Urinary bladder (tissue), 4 donors: ENCODE results near the gene TANC1. TPM values are rescaled to one million over a fixed set of nuclear protein-coding genes. Genes with fewer than 3 reads are reported as not detected.
"Not testable (repeated sequence)": the region's sequence is repeated elsewhere in the genome, so short reads cannot be mapped to it uniquely, and the experiment has no call there.

ENCODE experiments used
- DNase-seq: peaks from one replicate; pipeline ENCODE4 v3.0.0-alpha.2; 2015; ENCODE audit errors: extremely low spot score
- H3K27ac ChIP-seq: one replicate; pipeline ENCODE4 v1.5.1; 2013; ENCODE audit warnings: low read depth, mild to moderate bottlenecking, moderate library complexity
- H3K36me3 ChIP-seq: one replicate; pipeline ENCODE4 v1.6.1; 2013; ENCODE audit warnings: mild to moderate bottlenecking, moderate library complexity; ENCODE audit not compliant: insufficient read depth
- H3K4me1 ChIP-seq: one replicate; pipeline ENCODE4 v1.6.1; 2013; ENCODE audit warnings: mild to moderate bottlenecking, moderate library complexity; ENCODE audit not compliant: insufficient read depth
- H3K4me3 ChIP-seq: one replicate; pipeline ENCODE4 v1.5.1; 2013; ENCODE audit warnings: low read depth, low read length
- WGBS: extraction: QIAGEN DNeasy Blood & Tissue Kit; methylation state at CpG from one replicate; pipeline ENCODE4 v1.1.7; 2013; 5-methylcytosine and 5-hydroxymethylcytosine counted together
- polyA plus RNA-seq: library from polyadenylated mRNA; stranded (reverse); fragments of 200-250 nt; gene quantifications from one replicate; pipeline ENCODE4 v1.2.3, GENCODE V29; 2013
- total RNA-seq: library from RNA; depleted of rRNA; stranded (reverse); fragments of >200 nt; gene quantifications from one replicate; pipeline ENCODE4 v1.2.3, GENCODE V29; 2014
- donor health status: healthy with polysubstance abuse.
- donor health status: healthy.

The TANC1 gene
- total and polyA plus RNA-seq, 2 donors = 18.4 to 47.5 TPM

DNA sequence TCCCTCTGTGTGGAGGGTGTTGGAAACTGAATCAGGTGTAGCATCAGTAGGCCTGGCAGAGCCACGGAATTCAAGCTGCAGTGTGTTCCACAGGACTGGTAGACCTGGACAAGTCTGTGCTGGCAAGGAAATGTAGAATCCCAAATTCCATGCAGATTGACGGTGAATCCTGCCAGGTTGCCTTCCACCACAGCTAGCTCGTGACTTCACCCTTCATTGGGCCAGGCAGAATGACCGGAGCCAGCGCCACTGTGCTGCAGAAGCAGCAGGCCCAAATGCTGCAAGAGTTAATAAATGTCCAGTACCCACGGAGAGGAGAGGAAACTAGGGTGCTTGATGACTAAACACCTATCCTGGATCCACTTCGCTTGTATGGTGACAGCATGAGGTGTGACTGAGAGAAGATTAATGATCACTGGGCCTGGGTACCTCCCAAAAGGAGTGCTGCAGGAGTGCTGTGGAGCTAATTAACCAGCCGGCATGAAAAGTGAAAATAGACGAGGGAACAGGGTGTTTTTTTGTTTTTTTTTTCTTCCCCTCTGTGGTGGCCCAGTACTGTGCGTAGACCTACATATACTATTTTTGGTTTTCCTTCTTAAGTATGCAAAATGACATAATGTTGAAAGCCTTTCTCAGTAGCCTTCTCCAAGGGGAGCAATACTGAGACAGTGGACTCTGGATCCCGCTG is 122.2 kb downstream of the TANC1 start:
- WGBS = 58% methylated on average over 11 of the region's 11 CpGs
- Histone ChIP-seq H3K4me1 (no peaks in the 10 kb centered on the region), H3K27ac (no peak overlapping the region), H3K36me3 (no peaks in the 10 kb centered on the region), H3K4me3 (no peak overlapping the region)
- DNase-seq = no peak

DNA sequence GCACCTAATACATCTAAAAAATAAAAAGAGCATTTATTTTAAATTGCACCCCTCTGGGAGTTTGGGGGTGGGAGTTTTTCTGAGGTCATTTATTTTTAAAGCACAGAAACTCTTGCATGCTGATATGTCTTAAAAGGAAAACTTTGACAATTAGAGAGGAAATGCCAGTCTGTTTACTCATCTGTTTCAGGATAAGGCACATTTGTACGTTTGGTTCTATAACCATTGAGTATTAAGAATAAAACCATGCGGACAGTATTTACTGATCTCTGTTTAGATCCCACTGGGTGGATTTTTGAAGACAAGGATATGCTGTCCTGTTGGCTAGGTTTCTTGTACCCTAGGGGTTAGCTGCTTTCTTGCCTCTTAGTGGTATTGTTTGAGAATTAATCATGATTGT is 122.9 kb downstream of the TANC1 start:
- H3K4me1 ChIP-seq = no peaks in the 10 kb centered on the region
- no peak overlapping the region for H3K27ac ChIP-seq
- H3K4me3 ChIP-seq = no peak overlapping the region
- no peak for DNase-seq
- H3K36me3 ChIP-seq = no peaks in the 10 kb centered on the region
- 20% methylated on average over 2 of the region's 2 CpGs for WGBS

DNA sequence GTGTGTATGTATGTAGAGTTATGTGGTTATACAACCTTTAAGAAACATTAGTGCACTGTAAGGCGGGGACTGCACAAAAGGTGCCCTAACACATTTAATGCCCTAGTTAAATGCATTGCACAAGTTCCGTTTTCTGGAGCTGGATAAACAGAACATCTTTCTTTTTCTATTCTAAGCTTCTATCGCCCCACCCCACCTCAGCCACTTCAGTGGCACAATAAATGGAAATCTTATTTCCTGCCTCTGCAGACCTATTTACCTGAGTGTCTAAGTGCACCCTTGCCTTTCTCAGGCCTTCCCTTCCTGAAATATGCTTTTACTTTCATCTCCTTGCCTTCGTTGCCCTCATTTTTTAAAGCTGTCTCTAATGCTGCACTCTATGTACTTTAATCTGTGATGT is 123.5 kb downstream of the TANC1 start:
- H3K27ac ChIP-seq = peak overlapping the region; percentile 27
- no peaks in the 10 kb centered on the region for H3K36me3 ChIP-seq
- DNase-seq = no peak
- H3K4me3 ChIP-seq = no peak overlapping the region
- H3K4me1 ChIP-seq = no peaks in the 10 kb centered on the region
- 53% methylated on average over 4 of the region's 4 CpGs for WGBS

DNA sequence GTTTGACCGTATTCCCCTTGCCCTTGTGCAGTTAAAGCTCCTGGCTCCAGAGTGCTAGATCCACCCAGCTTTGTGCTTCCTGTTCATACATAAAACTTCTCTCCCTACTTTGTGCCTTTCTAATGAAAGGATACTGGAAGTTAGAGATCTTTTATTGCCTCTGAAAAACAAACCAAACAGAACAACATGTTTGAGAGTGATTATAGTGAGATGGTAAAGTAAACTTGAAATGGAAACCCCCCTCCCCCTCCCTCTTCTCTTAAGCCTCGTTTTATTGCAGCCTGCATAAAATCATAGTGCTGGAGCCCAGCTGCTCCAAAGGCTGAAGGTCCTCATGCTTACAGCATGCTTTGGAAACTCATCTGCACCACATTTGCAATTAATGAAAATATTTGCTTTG is 125.1 kb downstream of the TANC1 start:
- Histone ChIP-seq H3K4me1 (no peaks in the 10 kb centered on the region), H3K4me3 (no peak overlapping the region), H3K36me3 (no peaks in the 10 kb centered on the region), H3K27ac (no peak overlapping the region)
- 9% methylated on average over 2 of the region's 2 CpGs for WGBS
- DNase-seq = peak; percentile 59

DNA sequence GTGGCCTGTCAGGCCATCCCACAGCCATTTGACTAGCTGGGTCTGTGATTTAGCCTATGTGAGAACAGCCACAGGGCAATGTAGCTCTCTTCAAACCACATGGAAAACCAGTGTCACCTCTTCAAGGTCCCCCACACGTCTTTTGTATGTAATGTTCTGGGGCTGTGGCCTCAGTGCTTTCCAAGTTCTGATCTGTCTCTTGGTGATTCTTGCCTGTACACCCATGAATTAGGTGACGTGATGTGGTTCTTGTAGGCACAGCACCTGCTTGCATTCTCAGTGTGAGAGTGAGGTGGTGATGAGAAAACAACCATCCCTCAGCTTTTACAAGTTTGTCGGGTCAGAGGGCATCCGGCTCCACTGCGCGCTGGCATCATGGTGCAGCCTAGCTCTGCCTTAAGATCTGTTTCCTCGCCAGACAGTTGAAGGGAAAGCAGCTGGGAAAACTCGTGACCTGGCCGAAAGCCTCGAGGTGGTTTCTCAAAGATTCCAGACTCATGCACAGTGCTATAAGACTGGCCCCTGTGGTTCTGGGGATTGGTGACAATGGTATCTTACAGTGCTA is 125.8 kb downstream of the TANC1 start:
- peak overlapping the region; percentile 14 for H3K27ac ChIP-seq
- H3K4me3 ChIP-seq = no peak overlapping the region
- 38% methylated on average over 10 of the region's 10 CpGs for WGBS
- no peaks in the 10 kb centered on the region for H3K36me3 ChIP-seq
- no peaks in the 10 kb centered on the region for H3K4me1 ChIP-seq
- DNase-seq = no peak

DNA sequence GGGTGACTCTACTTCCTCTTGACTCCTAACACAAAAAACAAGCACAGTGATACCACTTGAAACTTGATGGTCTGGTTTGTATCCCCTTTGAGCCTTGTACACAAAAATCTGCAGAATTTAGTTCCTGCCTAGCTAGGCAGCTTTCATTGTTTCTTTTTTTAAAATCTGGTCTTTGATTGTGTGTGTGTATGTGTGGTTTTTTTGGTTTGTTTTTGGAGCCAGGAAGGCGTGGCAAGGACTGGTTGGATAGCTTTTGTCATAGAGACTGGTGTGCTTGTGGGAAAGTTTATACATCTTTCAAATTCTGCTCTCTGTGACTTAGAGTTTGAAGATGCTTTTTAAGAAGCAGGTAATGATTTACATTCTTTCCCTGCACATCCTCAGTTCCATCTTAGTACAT is 127.4 kb downstream of the TANC1 start:
- no peaks in the 10 kb centered on the region for H3K4me1 ChIP-seq
- WGBS = 82% methylated on average over 1 of the region's 1 CpG
- H3K4me3 ChIP-seq = no peak overlapping the region
- no peaks in the 10 kb centered on the region for H3K36me3 ChIP-seq
- no peak for DNase-seq
- peak overlapping the region; percentile 18 for H3K27ac ChIP-seq

DNA sequence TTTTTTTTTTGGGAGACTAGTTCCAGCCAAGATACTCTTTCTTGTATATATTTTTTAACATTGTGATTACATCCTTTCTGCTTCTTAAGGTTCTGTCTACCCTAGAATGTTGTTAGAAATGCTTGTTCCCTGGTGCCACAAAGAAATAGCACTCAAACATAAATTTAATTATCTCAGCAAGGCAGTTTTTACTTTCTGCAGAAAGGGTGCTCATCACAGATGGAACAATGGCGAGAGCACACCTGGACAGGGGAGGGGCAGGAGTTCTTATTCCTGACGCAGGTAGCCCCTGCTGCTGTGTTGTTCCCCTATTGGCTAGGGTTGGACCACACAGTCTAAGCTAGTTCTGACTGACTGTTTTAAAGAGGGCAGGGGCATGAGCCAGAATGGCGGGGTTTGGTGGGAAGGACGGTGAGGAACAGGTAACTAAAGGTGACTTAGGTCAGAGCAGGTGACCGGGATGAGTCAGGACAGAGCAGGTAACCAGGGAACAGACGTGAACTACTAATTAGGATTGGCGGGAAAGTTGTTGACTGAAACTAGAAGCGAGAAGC is 127.9 kb downstream of the TANC1 start:
- not testable (repeated sequence) for DNase-seq, H3K4me3 ChIP-seq, H3K27ac ChIP-seq, H3K36me3 ChIP-seq, H3K4me1 ChIP-seq
- WGBS = 98% methylated on average over 8 of the region's 8 CpGs

DNA sequence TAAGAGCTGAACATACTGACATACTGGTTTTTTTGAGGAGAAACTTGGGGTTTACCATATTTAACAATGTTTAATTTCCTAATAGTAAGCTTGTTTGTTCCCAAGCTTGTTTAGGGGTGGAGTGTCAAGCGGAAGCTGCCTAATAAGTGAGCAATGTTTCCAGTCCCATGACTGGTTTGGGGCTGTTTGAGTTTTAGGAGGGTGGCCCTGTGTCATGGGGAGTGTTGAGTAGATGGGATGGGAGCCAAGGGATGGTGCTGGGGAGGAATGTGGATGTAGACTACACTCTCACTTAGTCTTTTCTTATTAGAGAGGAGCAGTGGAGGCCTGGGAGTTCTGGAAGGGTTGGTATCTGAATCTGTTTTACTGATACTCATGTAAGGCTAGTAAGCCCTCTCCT is 128.5 kb downstream of the TANC1 start:
- Histone ChIP-seq H3K4me1 (no peaks in the 10 kb centered on the region), H3K4me3 (no peak overlapping the region), H3K27ac (no peak overlapping the region), H3K36me3 (no peaks in the 10 kb centered on the region)
- 100% methylated on average over 1 of the region's 1 CpG for WGBS
- no peak for DNase-seq

DNA sequence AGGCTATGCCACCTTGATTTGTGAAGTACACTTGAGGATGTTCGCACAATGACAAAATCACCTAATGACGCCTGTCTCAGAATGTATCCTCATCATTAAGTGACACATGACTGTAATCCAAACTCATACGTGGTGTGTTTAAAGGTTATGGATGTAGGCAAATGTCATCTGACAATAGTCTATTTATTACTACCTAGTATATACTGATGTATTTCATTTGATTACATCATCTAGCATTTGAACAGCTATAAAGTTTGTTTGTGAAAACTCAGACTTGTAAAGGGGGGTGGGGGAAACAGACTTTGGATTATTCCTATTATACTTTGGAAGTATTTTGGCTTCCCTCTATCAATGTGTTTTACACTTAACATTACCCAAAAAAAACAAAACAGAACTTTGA is 129.9 kb downstream of the TANC1 start:
- no peak for DNase-seq
- no peak overlapping the region for H3K4me3 ChIP-seq
- H3K4me1 ChIP-seq = no peaks in the 10 kb centered on the region
- WGBS = 80% methylated on average over 3 of the region's 3 CpGs
- no peaks in the 10 kb centered on the region for H3K36me3 ChIP-seq
- no peak overlapping the region for H3K27ac ChIP-seq

DNA sequence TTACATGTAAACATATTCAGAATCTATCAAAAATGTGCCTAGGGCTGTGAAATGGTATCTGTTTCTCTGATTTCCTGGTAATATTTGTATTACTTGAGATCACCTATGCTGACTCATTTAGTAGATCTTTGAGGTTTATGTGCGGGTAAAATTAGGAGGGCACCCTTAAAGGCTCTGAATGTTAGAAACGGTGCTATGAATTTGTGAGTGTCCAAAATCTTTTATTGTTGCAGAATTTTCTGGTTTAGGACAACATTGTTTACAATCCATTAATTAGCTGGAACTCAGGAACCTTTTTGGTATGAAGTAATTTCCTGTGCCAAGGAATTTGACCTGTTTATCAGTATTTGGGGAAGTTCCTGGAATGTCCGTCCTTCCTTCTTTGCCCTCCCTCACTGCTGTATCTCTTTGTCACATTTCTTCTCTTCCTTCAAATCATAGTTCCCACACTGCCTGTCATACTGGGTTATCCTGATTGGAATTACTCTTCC is 130.5 kb downstream of the TANC1 start:
- DNase-seq = no peak

DNA sequence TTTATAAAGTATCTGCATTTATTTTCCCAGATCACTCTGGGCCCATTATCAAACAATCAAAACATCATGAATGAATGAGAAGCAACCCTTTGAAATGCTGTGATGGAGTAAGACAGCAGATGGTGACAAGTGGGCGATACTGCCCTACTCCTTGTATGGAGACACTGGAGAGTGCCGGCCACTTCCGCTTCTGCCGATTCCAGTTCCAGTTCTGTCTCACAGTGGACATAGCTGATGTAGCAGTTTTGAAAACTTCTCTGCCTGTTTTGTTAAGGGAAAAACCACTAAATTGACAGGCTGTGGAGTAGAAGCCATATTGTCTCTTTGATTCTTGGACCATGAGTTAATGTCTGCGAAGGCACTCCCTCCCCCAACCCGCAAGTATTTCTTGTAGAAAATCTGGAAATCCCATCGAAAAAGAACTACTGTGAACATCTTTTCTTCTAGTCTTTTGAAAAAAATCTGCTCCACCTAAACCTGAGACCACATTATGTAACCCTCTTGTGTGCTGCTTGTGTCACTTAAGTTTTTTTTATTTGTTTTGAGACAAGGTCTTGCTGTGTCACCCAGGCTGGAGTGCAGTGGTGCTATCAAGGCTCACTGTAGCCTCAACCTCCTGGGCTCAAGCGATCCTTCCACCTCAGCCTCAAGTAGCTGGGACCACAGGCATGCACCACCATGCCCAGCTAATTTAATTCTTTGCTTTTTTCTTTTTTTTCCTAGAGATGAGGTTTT is 133.5 kb downstream of the TANC1 start:
- Histone ChIP-seq H3K4me1 (no peaks in the 10 kb centered on the region), H3K4me3 (no peak overlapping the region), H3K27ac (no peak overlapping the region), H3K36me3 (no peaks in the 10 kb centered on the region)
- 95% methylated on average over 7 of the region's 8 CpGs for WGBS
- DNase-seq = no peak

More for the DNA sequence above, 130.5 kb downstream of the TANC1 start:
- 56% methylated on average over 3 of the region's 3 CpGs for WGBS
- Histone ChIP-seq H3K4me1 (no peaks in the 10 kb centered on the region), H3K27ac (peak overlapping the region; percentile 38), H3K4me3 (no peak overlapping the region), H3K36me3 (no peaks in the 10 kb centered on the region)

DNA sequence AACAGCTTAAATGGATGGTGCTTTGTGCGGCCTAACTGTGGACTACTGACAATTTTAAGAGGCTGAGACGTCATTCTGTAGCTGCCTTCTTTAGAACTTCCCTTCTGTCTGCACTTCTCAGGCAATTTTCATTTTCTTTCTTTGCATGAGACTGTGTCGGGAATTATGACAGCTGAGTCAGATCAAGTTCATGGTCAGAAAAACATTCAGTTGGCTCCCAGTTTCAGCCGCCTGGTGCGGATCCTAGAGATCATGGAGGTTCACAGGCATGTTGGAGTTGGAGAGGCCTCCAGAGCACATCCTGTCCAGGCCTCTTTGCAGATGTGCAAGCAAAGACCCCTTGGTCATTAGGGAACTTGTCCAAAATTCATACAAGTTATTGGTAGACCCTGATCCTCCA is 135.0 kb downstream of the TANC1 start:
- no CpG with 5 or more reads among the region's 5 CpGs for WGBS

DNA sequence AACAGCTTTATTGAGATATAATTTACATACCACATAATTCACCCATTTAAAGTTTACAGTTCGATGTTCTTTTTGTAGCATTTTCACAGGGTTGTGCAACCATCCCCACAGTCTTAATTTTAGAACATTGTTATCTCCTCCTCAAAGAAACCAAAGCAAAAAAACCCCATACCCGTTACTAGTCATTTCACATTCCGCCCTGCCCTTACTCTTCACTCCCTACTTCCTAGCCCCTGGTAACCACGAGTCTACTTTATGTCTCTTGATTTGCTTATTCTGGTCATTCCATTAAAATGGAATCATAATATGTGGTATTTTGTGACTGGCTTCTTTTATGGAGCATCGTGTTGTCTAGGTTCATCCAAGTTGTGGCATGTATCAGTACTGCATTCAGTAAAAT is 137.7 kb downstream of the TANC1 start:
- no peak for DNase-seq
- Histone ChIP-seq H3K36me3 (no peaks in the 10 kb centered on the region), H3K4me1 (no peaks in the 10 kb centered on the region), H3K27ac (no peak overlapping the region), H3K4me3 (no peak overlapping the region)
- WGBS = 79% methylated on average over 5 of the region's 5 CpGs

More for the DNA sequence above, 135.0 kb downstream of the TANC1 start:
- no peak for DNase-seq
- H3K36me3 ChIP-seq = no peaks in the 10 kb centered on the region
- H3K4me3 ChIP-seq = no peak overlapping the region
- no peak overlapping the region for H3K27ac ChIP-seq
- no peaks in the 10 kb centered on the region for H3K4me1 ChIP-seq
